ENCODE data around the gene PMF1.
A peak's percentile ranks its signal among the peaks of the same experiment; 100 is the strongest.
"Not testable (repeated sequence)": the region's sequence is repeated elsewhere in the genome, so short reads cannot be mapped to it uniquely, and the experiment has no call there.

The PMF1 gene, protein sequence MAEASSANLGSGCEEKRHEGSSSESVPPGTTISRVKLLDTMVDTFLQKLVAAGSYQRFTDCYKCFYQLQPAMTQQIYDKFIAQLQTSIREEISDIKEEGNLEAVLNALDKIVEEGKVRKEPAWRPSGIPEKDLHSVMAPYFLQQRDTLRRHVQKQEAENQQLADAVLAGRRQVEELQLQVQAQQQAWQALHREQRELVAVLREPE

DNA sequence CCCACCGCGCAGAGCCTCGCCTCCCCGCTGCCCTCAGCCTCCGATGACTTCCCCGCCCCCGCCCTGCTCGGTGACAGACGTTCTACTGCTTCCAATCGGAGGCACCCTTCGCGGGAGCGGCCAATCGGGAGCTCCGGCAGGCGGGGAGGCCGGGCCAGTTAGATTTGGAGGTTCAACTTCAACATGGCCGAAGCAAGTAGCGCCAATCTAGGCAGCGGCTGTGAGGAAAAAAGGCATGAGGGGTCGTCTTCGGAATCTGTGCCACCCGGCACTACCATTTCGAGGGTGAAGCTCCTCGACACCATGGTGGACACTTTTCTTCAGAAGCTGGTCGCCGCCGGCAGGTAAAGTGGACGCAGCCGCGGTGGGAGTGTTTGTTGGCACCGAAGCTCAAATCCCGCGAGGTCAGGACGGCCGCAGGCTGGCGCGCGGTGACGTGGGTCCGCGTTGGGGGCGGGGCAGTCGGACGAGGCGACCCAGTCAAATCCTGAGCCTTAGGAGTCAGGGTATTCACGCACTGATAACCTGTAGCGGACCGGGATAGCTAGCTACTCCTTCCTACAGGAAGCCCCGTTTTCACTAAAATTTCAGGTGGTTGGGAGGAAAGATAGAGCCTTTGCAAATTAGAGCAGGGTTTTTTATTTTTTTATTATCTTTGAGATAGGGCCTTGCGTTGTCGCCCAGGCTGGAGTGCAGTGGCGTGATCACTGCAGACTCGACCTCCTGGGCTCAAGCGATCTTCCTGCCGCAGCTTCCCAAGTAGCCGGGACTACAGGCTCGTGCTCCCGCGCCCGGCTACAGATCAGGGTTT lies at the start of gene PMF1:
Gene PMF1, plus strand, starts transcription at position 175 of the 811 bp plus-strand sequence. Its CDS starts 9 bp downstream, at position 184.
- FAIRE-seq: no peak

DNA sequence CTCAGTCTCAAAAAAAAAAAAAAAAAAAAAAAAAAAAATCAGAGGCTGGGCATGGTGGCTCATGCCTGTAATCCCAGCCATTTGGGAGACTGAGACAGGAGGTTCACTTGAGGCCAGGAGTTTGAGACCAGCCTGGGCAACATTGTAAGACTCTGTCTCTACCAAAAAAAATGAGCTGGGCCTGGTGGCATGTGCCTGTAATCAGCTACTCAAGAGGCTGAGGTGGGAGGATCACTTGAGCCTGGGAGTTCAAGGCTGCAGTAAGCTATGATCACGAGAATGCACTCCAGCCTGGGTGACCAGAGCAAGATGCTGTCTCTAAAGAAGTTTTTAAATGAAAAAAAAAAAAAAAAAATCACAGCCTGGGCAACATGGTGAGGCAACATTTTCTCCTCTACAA lies 49.1 kb upstream of the PMF1 start:
- no peak for FAIRE-seq

DNA sequence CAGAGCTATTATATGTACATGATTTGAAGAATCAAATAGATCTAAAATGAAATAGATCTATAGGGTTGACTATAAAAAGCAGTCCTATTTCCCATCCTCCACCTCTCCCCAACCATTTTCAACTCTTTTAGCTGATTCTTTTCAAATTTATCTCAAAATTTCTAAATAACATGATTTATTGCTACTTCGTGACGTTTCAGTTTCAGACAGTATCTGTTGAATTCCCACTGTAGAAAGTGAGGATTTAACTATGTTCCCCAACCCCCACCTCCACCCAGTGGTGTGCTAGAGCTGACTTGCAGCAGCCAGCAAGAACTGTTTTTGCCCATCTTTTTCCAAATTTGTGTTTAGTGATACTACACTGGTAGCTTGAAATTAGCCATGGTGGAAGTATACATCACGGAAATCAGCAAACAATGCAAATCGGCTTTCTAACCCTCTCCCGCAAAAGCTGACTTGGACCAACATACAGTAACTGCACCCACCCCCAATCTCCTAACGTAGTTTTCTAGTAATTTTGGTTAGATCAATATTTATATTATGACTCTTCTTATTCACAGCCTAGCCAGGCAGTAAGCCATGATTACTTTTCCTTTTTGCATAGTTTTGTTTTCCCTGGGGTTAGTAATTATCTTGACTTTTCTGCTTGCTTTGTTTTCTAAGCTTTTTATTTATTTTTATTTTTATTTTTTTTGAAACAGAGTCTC lies 48.5 kb upstream of the PMF1 start:
- FAIRE-seq: no peak

DNA sequence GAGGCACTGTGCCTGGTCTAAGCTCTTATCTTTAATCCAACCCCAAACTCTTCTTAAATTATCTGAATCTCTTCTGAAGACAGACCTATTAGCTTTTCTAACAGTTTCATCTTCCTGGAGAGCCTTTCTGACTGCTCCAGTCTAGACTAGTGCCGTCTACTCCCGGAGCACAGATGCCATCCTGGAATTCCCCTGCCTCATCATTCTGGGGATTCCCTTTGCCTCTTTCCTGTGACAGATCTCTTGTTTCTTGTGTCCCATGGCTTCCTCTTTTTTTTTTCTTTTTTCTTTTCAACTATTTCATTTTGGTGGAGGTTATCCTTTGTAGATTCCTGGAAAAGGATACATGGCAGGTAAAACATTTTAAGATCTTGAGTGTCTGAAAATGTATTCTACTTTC lies 47.7 kb upstream of the PMF1 start:
- FAIRE-seq: no peak

DNA sequence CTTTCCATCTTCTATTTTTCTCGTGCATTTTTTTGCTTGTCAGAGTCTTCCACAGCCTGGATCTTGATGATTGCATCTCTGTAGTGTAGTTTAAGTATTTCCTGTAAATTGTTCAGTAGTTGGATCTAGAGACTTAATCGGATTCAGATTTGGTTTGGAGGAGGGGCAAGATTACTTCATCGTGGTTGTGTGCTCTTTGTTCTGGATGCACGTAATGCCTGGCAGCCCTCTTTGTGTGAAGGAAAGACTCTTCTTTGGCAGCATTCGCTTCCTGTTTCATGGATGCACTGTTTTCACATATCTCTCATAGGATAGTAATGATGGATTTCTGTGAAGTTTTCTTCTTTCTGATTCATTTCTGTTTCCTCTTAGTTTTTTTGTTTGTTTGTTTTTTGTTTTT lies 45.3 kb upstream of the PMF1 start:
- FAIRE-seq: no peak

DNA sequence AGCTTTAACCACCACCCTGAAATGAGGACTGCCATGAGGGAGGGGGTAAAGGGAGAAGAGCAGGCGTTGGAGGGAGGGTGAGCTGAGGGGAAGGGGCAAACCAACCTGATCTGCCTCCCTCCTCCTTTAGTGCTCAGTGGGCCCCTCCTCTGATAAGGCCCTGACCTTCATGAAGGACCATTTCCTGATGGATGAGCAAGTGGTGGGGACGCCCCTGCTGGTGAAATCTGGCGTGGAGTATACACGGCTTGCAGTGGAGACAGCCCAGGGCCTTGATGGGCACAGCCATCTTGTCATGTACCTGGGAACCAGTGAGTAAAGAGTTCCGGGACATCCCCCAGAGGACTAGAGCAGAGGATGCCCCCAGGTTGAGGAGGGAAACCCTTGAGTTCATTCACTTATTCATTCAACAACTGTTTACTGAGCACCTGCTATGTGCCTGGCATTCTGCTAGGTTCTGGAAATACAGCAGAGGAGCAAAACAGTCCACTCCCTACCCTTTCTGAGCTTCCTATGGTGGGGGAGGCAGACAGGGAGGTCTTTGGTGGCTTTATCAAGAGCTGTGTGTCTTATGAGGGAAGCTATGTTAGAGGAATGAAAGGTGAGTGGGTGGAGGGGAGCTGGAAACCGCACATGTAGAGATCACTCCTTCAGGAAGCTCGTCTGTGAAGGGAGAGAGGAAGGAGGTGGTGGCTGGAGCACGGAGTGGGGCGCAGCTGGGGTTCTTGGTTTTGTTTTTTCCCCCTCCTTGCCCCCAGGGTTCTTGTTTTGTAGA lies 39.9 kb upstream of the PMF1 start:
- FAIRE-seq: no peak

DNA sequence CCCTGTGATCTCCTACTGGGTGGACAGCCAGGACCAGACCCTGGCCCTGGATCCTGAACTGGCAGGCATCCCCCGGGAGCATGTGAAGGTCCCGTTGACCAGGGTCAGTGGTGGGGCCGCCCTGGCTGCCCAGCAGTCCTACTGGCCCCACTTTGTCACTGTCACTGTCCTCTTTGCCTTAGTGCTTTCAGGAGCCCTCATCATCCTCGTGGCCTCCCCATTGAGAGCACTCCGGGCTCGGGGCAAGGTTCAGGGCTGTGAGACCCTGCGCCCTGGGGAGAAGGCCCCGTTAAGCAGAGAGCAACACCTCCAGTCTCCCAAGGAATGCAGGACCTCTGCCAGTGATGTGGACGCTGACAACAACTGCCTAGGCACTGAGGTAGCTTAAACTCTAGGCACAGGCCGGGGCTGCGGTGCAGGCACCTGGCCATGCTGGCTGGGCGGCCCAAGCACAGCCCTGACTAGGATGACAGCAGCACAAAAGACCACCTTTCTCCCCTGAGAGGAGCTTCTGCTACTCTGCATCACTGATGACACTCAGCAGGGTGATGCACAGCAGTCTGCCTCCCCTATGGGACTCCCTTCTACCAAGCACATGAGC lies 36.1 kb upstream of the PMF1 start:
- no peak for FAIRE-seq

DNA sequence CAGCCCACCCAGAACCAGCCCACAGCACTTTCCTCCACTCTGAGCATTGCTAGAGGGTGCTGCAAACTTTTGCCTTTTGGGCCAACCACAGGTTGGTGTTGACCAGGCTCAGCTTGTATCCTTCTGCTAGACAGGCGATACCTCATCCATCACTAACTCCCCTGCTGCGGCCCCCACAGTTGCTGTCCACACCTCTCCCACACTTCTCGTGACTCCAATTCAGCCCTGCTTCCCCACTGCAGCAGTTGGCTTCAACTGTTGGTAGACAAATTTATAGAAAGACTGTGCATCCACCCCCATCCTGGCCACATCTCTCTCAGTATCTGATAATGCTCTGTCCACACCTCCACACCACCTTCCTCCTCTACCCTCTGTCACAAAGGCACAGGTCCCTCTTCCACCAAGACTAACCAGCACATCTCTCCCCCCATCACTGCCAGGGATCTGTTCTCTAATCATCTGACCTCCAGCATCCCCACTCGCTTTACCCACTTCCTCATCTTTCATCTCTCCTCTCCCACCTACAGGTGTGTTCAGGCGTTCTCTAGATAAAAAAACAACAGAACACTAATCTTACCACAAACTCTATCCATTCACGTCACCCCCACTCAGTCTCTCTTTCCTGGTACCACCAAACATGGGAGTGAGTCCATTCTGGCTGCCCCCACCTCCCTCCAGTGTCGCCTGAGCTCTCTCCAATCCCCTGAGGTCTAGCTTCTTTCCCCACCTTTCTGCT lies 34.7 kb upstream of the PMF1 start:
- FAIRE-seq: no peak

DNA sequence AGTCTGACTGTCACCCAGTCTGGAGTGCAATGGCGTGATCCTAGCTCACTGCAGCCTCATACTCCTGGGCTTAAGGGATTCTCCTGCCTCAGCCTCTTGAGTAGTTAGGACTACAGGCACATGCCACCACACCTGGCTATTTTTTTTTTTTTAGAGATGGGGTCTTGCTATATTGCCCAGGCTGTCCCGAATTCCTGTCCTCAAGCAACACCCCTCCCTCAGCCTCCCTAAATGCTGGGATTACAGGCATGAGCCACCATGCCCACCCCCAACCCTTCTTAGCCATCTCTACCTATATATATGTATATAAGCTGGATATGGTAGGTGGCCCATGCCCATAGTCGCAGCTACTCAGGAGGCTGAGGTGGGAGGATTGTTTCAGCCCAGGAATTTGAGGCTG lies 32.3 kb upstream of the PMF1 start:
- FAIRE-seq: no peak

DNA sequence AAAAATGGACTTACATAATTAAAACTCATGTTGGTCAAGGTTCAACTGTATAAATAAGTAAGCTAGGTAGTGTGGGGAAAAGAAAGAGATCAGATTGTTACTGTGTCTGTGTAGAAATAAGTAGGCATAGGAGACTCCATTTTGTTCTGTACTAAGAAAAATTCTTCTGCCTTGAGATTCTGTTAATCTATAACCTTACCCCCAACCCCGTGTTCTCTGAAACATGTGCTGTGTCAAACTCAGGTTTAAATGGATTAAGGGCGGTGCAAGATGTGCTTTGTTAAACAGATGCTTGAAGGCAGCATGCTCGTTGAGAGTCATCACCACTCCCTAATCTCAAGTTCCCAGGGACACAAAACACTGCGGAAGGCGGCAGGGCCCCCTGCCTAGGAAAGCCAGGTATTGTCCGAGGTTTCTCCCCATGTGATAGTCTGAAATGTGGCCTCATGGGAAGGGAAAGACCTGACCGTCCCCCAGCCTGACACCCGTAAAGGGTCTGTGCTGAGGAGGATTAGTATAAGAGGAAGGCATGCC lies 31.3 kb upstream of the PMF1 start:
- FAIRE-seq: not testable (repeated sequence)

DNA sequence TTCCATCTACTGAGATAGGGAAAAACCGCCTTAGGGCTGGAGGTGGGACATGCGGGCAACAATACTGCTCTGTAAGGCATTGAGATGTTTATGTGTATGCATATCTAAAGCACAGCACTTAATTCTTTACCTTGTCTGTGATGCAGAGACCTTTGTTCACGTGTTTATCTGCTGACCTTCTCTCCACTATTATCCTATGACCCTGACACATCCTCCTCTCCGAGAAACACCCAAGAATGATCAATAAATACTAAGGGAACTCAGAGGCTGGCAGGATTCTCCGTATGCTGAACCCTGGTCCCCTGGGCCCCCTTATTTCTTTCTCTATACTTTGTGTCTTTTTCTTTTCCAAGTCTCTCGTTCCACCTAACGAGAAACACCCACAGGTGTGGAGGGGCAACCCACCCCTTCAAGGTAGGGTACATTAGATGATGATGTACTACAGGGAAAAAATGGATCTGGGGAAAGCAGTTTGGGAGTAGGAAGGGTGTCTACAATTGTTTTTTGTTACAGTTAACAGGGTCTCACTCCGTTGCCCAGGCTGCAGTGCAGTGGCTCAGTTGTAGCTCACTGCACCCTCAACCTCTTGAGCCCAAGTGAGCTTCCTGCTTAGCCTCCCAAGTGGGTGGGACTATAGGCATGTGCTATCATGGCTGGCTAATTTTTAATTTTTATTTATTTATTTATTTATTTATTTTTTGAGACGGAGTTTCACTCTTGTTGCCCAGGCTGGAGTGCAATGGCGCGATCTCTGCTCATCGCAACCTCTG lies 30.6 kb upstream of the PMF1 start:
- FAIRE-seq: not testable (repeated sequence)

DNA sequence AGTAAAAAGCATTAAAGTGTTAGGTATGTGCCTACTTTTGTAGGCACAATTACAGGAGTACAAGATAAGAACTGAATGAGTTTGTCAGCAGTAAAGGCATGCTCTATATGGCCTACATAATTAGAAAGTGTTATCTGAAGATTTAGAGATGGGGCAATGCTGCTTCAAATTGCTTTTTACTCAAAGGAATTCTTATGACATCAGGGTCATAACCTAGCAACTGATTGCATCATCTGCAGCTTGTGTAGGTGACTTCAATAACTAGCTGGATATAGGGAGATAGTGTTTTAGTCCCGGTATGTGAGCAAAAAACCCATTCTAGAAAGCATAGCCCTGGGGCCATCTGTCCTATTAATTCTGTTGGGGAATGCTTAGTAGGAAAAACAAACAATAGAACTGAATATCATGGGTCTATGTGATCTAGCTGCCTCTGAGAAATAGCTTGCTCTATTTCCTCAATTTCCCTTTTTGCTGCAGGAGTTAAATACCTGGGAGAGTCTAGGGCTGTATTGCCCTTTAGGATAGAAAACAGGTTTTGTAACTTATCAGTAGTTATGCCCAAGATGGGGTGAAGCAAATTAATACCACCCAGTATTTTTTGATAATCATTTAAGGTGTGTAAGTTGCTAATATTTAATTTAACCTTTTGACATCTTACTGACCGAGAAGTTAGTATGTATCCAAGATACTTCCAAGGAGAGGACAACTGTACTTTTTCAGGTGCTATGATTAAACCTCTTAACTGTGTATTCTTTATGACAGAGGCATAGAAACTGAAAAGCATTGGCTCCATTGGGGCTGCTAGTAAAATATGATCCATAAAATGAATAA lies 26.2 kb upstream of the PMF1 start:
- not testable (repeated sequence) for FAIRE-seq

DNA sequence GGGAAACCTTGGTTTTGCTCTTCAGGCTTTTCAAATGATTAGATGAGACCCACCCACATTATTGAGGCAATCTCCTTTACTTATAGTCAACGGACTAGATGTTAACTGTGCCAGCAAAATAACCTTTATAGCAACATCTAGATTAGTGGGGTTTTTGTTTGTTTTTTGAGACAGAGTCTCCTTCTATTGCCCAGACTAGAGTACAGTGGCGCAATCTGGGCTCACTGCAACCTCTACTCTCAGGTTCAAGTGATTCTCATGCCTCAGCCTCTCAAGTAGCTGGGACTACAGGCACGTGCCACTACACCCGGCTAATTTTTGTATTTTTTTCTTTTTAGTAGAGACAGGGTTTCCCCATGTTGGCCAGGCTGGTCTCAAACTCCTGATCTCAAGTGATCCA lies 22.5 kb upstream of the PMF1 start:
- not testable (repeated sequence) for FAIRE-seq

DNA sequence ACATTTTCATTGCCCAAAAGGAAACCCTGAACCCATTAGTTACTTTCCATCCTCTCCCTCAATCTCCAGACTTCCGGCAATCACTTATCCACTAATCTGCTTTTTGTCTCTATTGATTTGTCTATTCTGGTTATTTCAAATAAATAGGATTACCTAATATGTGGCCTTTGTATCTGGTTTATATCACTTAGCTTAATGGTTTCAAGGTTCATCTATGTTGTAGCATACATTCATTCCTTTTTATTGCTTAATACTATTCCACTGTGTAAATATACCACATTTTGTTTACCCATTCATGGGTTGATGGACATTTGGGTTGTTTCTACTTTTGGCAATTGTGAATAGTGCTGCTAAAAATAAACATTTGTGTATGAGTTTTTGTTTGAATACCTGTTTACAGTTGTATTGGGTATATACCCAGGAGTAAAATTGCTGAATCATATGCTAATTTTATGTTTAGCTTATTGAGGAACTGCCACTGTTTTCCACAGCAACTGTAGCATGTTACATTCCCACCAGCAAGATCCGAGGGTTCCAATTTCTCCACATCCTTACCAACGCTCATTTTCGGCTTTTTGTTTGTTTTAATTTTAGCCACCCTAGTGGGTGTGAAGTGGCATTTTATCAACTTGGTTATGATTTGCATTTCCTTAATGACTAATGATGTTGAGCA lies 21.4 kb upstream of the PMF1 start:
- FAIRE-seq: no peak

DNA sequence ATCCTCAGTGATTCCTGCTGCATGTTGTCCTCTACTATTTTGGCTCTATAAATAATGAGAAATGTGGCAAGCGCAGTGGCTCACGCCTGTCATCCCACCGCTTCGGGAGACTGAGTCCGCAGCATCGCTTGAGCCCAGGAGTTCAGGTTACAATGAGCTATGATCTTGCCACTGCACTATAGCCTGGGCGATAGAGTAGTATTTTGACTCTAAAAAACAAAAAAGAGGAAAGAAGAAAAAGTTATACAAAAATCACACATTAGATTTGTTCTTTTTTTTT lies 19.7 kb upstream of the PMF1 start:
- no peak for FAIRE-seq

DNA sequence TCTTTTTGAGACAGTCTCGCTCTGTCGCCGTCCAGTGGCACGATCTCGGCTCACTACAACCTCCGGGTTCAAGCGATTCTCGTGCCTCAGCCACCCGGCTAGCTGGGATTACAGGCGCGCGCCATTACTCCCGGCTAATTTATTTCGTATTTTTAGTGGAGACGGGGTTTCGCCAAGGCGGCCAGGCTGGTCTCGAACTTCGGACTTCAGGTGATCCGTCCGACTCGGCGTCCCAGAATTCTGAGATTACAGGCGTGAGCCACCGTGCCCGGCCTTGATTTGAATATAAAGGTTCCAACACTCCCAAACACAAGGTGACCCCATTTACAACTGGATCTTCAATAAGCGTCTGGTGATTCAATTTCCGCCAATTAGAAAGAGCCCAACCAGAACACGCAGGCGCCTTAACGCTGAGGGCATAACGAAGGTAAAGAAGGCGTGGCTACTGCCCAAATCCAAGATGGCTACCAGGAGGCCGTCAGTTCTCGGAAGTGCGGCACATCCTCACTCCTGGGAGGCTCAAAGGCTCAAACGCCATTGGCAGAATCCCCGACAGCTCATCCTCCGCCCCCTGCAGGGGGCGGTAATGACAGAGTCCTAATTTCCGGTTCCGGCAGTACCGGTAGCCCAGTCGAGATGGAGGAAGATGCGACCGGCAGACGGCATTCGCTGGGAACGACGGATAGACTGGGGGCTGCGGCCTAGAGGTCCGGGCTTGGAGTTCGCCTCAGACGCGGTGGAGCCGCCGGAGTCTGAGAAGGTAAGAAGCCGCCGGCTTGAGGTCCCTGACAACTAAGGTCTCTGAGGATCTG lies 19.1 kb upstream of the PMF1 start, which contains the start of gene SLC25A44:
Gene SLC25A44, plus strand, starts transcription at position 617 of the 812 bp plus-strand sequence. CDS start 5,744 bp downstream, outside the sequence.
- peak; percentile 91 for FAIRE-seq

DNA sequence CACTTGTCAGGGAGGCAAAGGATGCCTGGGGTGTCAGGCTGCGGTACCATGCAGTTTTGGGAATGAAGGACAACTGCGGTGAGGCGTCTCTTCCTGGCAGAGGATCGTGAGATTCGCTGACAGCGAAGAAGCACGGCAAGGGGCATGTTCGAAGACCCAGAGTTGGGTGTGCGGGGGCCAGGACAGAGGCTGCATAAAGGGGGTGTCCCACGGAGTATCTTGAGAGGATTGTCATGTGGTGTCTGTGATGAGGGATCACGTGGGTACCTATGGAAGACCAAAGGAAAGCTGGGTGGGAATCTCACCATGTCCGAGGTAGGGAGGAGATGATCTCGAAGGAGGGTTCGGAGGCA lies 18.5 kb upstream of the PMF1 start:
- FAIRE-seq: no peak

DNA sequence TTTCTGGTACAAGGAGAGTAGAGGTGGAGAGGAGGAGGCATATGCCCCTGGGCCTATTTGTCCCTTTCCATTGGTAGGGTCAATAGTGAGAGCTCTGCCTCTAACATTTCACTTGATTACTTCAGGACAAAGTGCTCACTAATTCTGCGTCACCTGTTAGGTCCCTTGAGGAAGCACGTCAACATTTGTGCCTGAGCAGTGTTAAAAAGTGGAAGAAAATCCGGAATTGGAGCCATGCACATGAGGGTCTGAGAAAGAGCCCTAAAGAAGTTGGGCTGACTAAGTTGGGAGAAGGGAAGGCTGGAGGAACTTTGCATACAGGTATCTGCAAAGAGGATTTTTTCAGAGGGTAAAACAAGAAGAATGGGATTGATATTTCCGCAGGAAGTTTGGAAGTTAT lies 17.0 kb upstream of the PMF1 start:
- FAIRE-seq: no peak

DNA sequence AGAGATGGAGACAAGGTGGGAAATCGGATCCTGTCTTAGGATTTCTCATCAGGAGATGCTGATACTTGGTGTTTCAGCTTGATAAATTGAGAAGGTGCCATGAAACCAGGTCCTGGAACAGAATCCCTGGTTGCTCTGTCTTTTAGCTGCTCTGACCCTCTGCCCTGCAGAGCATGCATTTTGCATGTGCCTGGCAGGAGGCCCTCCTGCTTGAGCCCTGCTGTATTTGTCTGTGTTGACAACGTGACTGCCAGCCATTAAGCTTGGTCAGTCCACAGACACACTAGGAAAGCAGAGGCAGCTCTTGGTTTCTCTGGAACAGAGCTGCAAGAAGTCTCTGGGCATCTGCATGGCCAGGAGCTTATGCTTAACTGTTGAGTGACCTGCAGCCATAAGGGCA lies 16.4 kb upstream of the PMF1 start:
- no peak for FAIRE-seq

Data from colon (tissue), 2 donors.